ENCODE measurements around the gene LRRK1.

GRCh38 chr15:100893964-100894295, 25.2 kb upstream of the LRRK1 start:
- TF ChIP-seq, protein P1, sequence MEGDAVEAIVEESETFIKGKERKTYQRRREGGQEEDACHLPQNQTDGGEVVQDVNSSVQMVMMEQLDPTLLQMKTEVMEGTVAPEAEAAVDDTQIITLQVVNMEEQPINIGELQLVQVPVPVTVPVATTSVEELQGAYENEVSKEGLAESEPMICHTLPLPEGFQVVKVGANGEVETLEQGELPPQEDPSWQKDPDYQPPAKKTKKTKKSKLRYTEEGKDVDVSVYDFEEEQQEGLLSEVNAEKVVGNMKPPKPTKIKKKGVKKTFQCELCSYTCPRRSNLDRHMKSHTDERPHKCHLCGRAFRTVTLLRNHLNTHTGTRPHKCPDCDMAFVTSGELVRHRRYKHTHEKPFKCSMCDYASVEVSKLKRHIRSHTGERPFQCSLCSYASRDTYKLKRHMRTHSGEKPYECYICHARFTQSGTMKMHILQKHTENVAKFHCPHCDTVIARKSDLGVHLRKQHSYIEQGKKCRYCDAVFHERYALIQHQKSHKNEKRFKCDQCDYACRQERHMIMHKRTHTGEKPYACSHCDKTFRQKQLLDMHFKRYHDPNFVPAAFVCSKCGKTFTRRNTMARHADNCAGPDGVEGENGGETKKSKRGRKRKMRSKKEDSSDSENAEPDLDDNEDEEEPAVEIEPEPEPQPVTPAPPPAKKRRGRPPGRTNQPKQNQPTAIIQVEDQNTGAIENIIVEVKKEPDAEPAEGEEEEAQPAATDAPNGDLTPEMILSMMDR (IDR thresholded peaks at IDR 0.05), result no peak
- TF ChIP-seq POLR2A (IDR thresholded peaks at IDR 0.05), result no peak
